Neutrophil (primary cell): ENCODE measurements around the gene RETREG1.

ENCODE experiments used
- H3K27ac ChIP-seq: fragments of 200-600 bp; sonication (generic); 2 replicates; pipeline ENCODE4 v1.5.1; 2016; ENCODE audit warnings: mild to moderate bottlenecking, moderate library complexity
- H3K27me3 ChIP-seq: fragments of 200-600 bp; sonication (generic); 2 replicates; pipeline ENCODE4 v1.6.0; 2016; ENCODE audit warnings: mild to moderate bottlenecking
- H3K36me3 ChIP-seq: fragments of 200-600 bp; sonication (generic); 2 replicates; pipeline ENCODE4 v1.5.1; 2017
- H3K4me1 ChIP-seq, 2 experiments: fragments of 200-600 bp in 1 of 2; sonication (generic) in 1 of 2; 1 replicate in 1 of 2; 2 replicates in 1 of 2; pipeline versions ENCODE4 v1.5.1 to v1.6.1; 2013 to 2016; ENCODE audit warnings: low read depth in 1 of 2, low read length in 1 of 2, mild to moderate bottlenecking in 1 of 2, moderate library complexity in 1 of 2; ENCODE audit not compliant: control insufficient read depth in 1 of 2, insufficient read depth in 1 of 2
- H3K4me3 ChIP-seq, 2 experiments: fragments of 200-600 bp in 1 of 2; sonication (generic) in 1 of 2; 1 replicate in 1 of 2; 2 replicates in 1 of 2; pipeline ENCODE4 v1.5.1; 2013 to 2016; ENCODE audit warnings: low read depth in 1 of 2, low read length in 1 of 2, mild to moderate bottlenecking in 1 of 2, moderate library complexity in 1 of 2
- H3K9me3 ChIP-seq: fragments of 200-600 bp; sonication (generic); 2 replicates; pipeline ENCODE4 v1.5.1; 2016
- TF ChIP-seq, protein P1 (sequence below): fragments of 200-600 bp; sonication (generic); IDR thresholded peaks from 2 replicates; pipeline ENCODE4 v1.5.1; 2016; ENCODE audit warnings: antibody characterized with exemption

Gene RETREG1

DNA sequence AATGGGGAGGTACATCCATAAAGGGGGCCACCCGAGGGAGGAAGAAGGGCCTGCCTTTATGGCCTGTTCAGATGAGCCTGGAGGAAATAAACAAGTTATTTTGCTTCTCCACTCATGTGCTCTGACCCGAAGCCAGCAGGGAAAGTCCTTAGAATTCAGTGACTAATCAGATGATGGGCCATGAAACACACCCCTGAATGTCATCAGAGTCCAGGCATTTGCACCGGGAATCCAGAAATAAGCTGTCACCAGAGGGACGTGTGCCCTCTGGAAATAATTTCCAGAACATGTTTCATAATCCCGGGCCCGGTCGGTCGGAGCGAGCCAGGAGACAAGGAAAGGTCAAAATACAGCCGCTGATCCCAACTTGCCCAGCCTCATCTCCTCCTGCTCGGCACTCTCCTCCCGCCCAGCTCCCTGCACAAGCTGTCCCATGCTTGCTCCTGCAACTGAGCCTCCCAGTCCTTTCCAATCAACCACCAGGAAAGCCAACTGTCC is 77.6 kb downstream of the RETREG1 start:
- TF ChIP-seq, protein P1, sequence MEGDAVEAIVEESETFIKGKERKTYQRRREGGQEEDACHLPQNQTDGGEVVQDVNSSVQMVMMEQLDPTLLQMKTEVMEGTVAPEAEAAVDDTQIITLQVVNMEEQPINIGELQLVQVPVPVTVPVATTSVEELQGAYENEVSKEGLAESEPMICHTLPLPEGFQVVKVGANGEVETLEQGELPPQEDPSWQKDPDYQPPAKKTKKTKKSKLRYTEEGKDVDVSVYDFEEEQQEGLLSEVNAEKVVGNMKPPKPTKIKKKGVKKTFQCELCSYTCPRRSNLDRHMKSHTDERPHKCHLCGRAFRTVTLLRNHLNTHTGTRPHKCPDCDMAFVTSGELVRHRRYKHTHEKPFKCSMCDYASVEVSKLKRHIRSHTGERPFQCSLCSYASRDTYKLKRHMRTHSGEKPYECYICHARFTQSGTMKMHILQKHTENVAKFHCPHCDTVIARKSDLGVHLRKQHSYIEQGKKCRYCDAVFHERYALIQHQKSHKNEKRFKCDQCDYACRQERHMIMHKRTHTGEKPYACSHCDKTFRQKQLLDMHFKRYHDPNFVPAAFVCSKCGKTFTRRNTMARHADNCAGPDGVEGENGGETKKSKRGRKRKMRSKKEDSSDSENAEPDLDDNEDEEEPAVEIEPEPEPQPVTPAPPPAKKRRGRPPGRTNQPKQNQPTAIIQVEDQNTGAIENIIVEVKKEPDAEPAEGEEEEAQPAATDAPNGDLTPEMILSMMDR: no peak
- H3K27me3 ChIP-seq: no peaks in the 10 kb centered on the region
- no peaks in the 10 kb centered on the region for H3K9me3 ChIP-seq
- no peak overlapping the region for H3K4me3 ChIP-seq
- H3K4me1 ChIP-seq: no peaks in the 10 kb centered on the region
- H3K36me3 ChIP-seq: no peaks in the 10 kb centered on the region
- H3K27ac ChIP-seq: no peak overlapping the region

DNA sequence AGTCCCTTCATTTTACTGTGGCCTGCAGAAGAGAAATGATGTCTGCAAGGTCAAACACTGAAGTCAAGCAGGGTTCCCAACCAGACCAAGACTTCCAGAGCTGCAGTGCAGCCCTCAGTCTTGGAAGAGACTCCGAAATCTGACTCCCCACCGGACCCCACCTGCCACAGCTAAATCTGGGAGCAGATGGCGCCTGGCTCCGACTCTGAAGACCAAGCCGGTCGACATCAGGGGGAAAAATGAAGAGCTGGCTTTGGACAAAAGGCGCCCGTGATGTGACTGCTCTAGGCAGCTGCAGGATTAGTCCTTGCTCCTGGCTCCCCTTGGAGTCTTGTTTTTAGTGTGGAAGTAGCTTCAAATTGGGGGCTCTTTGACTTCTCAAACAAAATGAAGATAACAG is 78.8 kb downstream of the RETREG1 start:
- no peak overlapping the region for H3K4me3 ChIP-seq
- TF ChIP-seq, protein P1: no peak
- H3K27ac ChIP-seq: no peak overlapping the region
- no peaks in the 10 kb centered on the region for H3K4me1 ChIP-seq
- no peaks in the 10 kb centered on the region for H3K36me3 ChIP-seq
- H3K9me3 ChIP-seq: no peaks in the 10 kb centered on the region
- no peaks in the 10 kb centered on the region for H3K27me3 ChIP-seq

DNA sequence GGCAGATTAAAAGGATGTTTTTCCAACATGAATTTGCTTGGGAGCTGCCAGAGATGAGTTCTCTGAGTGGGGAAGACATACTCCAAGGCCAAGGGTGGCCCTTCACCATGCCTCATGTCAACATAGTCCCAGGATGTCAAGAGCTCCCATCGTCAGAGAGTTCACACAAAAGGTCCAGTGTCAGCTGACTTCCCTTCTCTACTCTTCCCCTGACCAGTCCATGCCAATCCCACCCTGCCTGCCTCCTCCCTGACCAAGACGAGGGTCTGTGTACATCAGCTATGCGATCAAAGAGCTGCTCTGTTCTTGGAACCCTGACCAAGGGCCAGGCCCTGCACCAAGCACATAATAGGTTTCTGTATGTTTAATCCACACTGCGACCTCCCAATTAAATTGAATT is 80.0 kb downstream of the RETREG1 start:
- Histone ChIP-seq H3K36me3 (no peaks in the 10 kb centered on the region), H3K4me1 (no peaks in the 10 kb centered on the region), H3K27me3 (no peaks in the 10 kb centered on the region), H3K27ac (no peak overlapping the region), H3K9me3 (no peaks in the 10 kb centered on the region), H3K4me3 (no peak overlapping the region)
- TF ChIP-seq, protein P1: no peak

DNA sequence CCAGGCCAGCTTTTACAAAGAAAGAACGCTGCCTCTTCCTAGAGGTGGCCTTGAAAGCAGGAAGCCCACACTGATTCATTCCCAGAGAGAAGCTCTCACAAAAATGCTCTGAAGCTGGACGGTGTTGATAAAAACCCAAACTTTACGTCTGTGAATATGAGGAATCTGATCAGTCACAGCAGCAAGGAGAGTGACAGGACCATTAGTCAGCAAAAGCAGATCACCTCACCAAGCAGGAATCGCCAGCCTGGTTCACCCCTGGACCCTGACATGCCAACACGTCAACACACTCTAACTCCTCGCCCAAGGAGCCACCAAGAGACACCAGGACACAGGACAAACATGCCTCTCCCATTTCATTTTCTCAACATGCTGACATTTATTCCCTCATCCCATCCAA is 80.6 kb downstream of the RETREG1 start:
- Histone ChIP-seq H3K36me3 (no peaks in the 10 kb centered on the region), H3K4me1 (no peaks in the 10 kb centered on the region), H3K4me3 (no peak overlapping the region), H3K27me3 (no peaks in the 10 kb centered on the region), H3K9me3 (no peaks in the 10 kb centered on the region), H3K27ac (no peak overlapping the region)
- TF ChIP-seq, protein P1: no peak

GRCh38 chr5:16534280-16534679 is 82.5 kb downstream of the RETREG1 start:
- TF ChIP-seq, protein P1: no peak
- Histone ChIP-seq H3K27ac (no peak overlapping the region), H3K27me3 (no peaks in the 10 kb centered on the region), H3K9me3 (no peaks in the 10 kb centered on the region), H3K36me3 (no peaks in the 10 kb centered on the region), H3K4me3 (no peak overlapping the region), H3K4me1 (no peaks in the 10 kb centered on the region)
